HepG2 (cell line): ENCODE results near the gene ATP5F1E. TPM values are rescaled to one million over a fixed set of nuclear protein-coding genes. Genes with fewer than 3 reads are reported as not detected.

Experiments used
- ATF7-NPFF ChIP-seq: sonication (generic); formaldehyde crosslinking; IDR thresholded peaks from 2 replicates; pipeline ENCODE4 v1.8.1; 2023; ENCODE audit warnings: mild to moderate bottlenecking, low read depth, missing genetic modification reagents, moderate library complexity
- BHLHE40 ChIP-seq: IDR thresholded peaks from 2 replicates; pipeline ENCODE4 v1.6.1; 2011; ENCODE audit warnings: low read length, improper control_type of control experiment
- CSRNP1 ChIP-seq: sonication (generic); formaldehyde crosslinking; IDR thresholded peaks from 2 replicates; pipeline ENCODE4 v1.8.1; 2023; ENCODE audit warnings: mild to moderate bottlenecking, missing genetic modification reagents
- FOXK2 ChIP-seq: fragments of 450-650 bp; IDR thresholded peaks from 2 replicates; pipeline ENCODE4 v1.6.1; 2016
- HOXA9 ChIP-seq: sonication (generic); formaldehyde crosslinking; IDR thresholded peaks from 2 replicates; pipeline ENCODE4 v1.8.1; 2022; ENCODE audit warnings: missing genetic modification reagents, mild to moderate bottlenecking, moderate library complexity, borderline replicate concordance
- IKZF1 ChIP-seq: fragments of 450-650 bp; IDR thresholded peaks from 2 replicates; pipeline ENCODE4 v1.7.1; 2016
- JUN ChIP-seq: sonication (generic); formaldehyde crosslinking; IDR thresholded peaks from 2 replicates; pipeline ENCODE4 v1.4.0; 2020; ENCODE audit warnings: mild to moderate bottlenecking, missing genetic modification reagents
- MXD3 ChIP-seq: IDR thresholded peaks from 2 replicates; pipeline ENCODE4 v1.6.1; 2016; ENCODE audit warnings: mild to moderate bottlenecking, missing biosample characterization, missing genetic modification reagents
- PITX1 ChIP-seq: sonication (generic); formaldehyde crosslinking; IDR thresholded peaks from 2 replicates; pipeline ENCODE4 v1.5.1; 2020; ENCODE audit warnings: mild to moderate bottlenecking, missing genetic modification reagents
- RFX5 ChIP-seq: IDR thresholded peaks from 2 replicates; pipeline ENCODE4 v1.6.1; 2011; ENCODE audit warnings: low read depth, low read length, improper control_type of control experiment
- RXRA ChIP-seq: sonication (generic); formaldehyde crosslinking; IDR thresholded peaks from 2 replicates; pipeline ENCODE4 v1.5.1; 2020; ENCODE audit warnings: missing genetic modification reagents
- SATB2 ChIP-seq: sonication (generic); formaldehyde crosslinking; IDR thresholded peaks from 2 replicates; pipeline ENCODE4 v1.5.0; 2020; ENCODE audit warnings: missing genetic modification reagents
- SNAI1 ChIP-seq: sonication (generic); formaldehyde crosslinking; IDR thresholded peaks from 2 replicates; pipeline ENCODE4 v1.5.0; 2020; ENCODE audit warnings: mild to moderate bottlenecking, missing genetic modification reagents, borderline replicate concordance
- THRA ChIP-seq: sonication (generic); formaldehyde crosslinking; IDR thresholded peaks from 2 replicates; pipeline ENCODE4 v1.4.0; 2020; ENCODE audit warnings: missing genetic modification reagents, borderline replicate concordance
- ZBTB2 ChIP-seq: sonication (generic); formaldehyde crosslinking; IDR thresholded peaks from 2 replicates; pipeline ENCODE4 v1.8.0; 2022; ENCODE audit warnings: low read depth, missing genetic modification reagents
- ZFP1 ChIP-seq: IDR thresholded peaks from 2 replicates; pipeline ENCODE4 v1.6.1; 2016
- ZFX ChIP-seq: sonication (generic); formaldehyde crosslinking; IDR thresholded peaks from 2 replicates; pipeline ENCODE4 v1.4.0; 2020; ENCODE audit warnings: mild to moderate bottlenecking, low read depth, missing genetic modification reagents, moderate library complexity
- ZHX1 ChIP-seq: sonication (generic); formaldehyde crosslinking; IDR thresholded peaks from 2 replicates; pipeline ENCODE4 v1.8.1; 2022; ENCODE audit warnings: low read depth, mild to moderate bottlenecking, missing genetic modification reagents
- ZNF160 ChIP-seq: sonication (generic); formaldehyde crosslinking; IDR thresholded peaks from 2 replicates; pipeline ENCODE4 v1.8.0; 2022; ENCODE audit warnings: mild to moderate bottlenecking, inconsistent platforms, missing genetic modification reagents
- ZNF335 ChIP-seq: sonication (generic); formaldehyde crosslinking; IDR thresholded peaks from 2 replicates; pipeline ENCODE4 v1.4.0; 2020; ENCODE audit warnings: missing genetic modification reagents
- ZNF709 ChIP-seq: sonication (generic); formaldehyde crosslinking; IDR thresholded peaks from 2 replicates; pipeline ENCODE4 v1.5.0; 2020; ENCODE audit warnings: mild to moderate bottlenecking, missing genetic modification reagents
- ZNF766 ChIP-seq: sonication (generic); formaldehyde crosslinking; IDR thresholded peaks from 2 replicates; pipeline ENCODE4 v1.5.0; 2020; ENCODE audit warnings: missing genetic modification reagents, borderline replicate concordance
- polyA plus RNA-seq, 8 experiments: library from polyadenylated mRNA; depleted of rRNA in 3 of 8; stranded (reverse) in 7 of 8; unstranded in 1 of 8; fragments of >200 nt; fragmentation: Illumina TruSeq in 4 of 8; extraction: Trizol in 4 of 8; gene quantifications; 2 replicates each; pipeline versions ENCODE4 v1.2.1 to v1.2.3, GENCODE V29; 2011 to 2016; ENCODE audit warnings: low read depth in 4 of 8, missing spikeins in 1 of 8, mixed read lengths in 1 of 8; ENCODE audit not compliant: insufficient read depth in 1 of 8
- total RNA-seq, 5 experiments: library from RNA; depleted of rRNA; stranded (reverse); fragments of >200 nt; fragmentation: Illumina TruSeq; extraction: Trizol; gene quantifications; 2 replicates each; pipeline ENCODE4 v1.2.3, GENCODE V29; 2016; ENCODE audit warnings: low read depth in 1 of 5

Gene ATP5F1E
- total and polyA plus RNA-seq, 2 of the 13 experiments (the other 11 are each of a cell fraction or from before 2014, with no cell fraction given), result 121 to 134 TPM

GRCh38 chr20:58980711-58981627 is 51.2 kb downstream of the ATP5F1E start, which contains the start of gene NELFCD (continued):
- TF ChIP-seq ZNF766 (CRISPR knock-in tag) (peak; percentile 93; the same call in 1 of the 2 replicates), HOXA9 (no peak), THRA (peak; percentile 72; the same call in 1 of the 2 replicates), JUN (0 out of 2 replicates have a peak, but pooled peaks have one; percentile 14), ZBTB2 (CRISPR knock-in tag) (peak; percentile 49; the same call in 1 of the 2 replicates), CSRNP1 (CRISPR knock-in tag) (peak; percentile 70; the same call in 1 of the 2 replicates), ATF7-NPFF (CRISPR knock-in tag) (peak; percentile 34; the same call in 1 of the 2 replicates), RXRA (CRISPR knock-in tag) (peak; percentile 43), SNAI1 (CRISPR knock-in tag) (peak; percentile 59; the same call in 1 of the 2 replicates), PITX1 (CRISPR knock-in tag) (peak; percentile 93), MXD3 (CRISPR knock-in tag) (peak; percentile 39; the same call in 1 of the 2 replicates), ZFP1 (CRISPR knock-in tag) (no peak), IKZF1 (no peak), ZHX1 (CRISPR knock-in tag) (no peak), ZFX (CRISPR knock-in tag) (peak; percentile 72), RFX5 (peak; percentile 40; the same call in 1 of the 2 replicates), SATB2 (CRISPR knock-in tag) (no peak; the same call in 1 of the 2 replicates), ZNF160 (CRISPR knock-in tag) (0 out of 2 replicates have a peak, but pooled peaks have one; percentile 11), BHLHE40 (0 out of 2 replicates have a peak, but pooled peaks have one; percentile 25), FOXK2 (no peak), ZNF335 (CRISPR knock-in tag) (no peak; the same call in 1 of the 2 replicates), ZNF709 (CRISPR knock-in tag) (peak; percentile 74; the same call in 1 of the 2 replicates)
